Ascending aorta (tissue), 2 donors: ENCODE data around the gene CELF3. TPM values are rescaled to one million over a fixed set of nuclear protein-coding genes. Genes with fewer than 3 reads are reported as not detected.

Experiments
- DNase-seq, 2 donors: peaks; one replicate each; pipeline ENCODE4 v3.0.0-alpha.2; 2019; ENCODE audit warnings: low spot score in 2 of 2
- H3K27ac ChIP-seq, 2 donors: fragments of 200-600 bp; sonication (generic); one replicate each; pipeline ENCODE4 v1.5.1; 2016 to 2017; ENCODE audit warnings: mild to moderate bottlenecking in 1 of 2
- H3K27me3 ChIP-seq: fragments of 200-600 bp; sonication (generic); one replicate; pipeline ENCODE4 v1.5.1; 2017
- H3K36me3 ChIP-seq, 2 donors: fragments of 200-600 bp; sonication (generic); one replicate each; pipeline ENCODE4 v1.5.1; 2016
- H3K4me1 ChIP-seq, 2 donors: fragments of 200-600 bp; sonication (generic); one replicate each; pipeline ENCODE4 v1.5.1; 2016 to 2017; ENCODE audit warnings: mild to moderate bottlenecking in 1 of 2
- H3K4me3 ChIP-seq, 2 donors: fragments of 200-600 bp; sonication (generic); one replicate each; pipeline ENCODE4 v1.5.1; 2016 to 2017; ENCODE audit warnings: mild to moderate bottlenecking in 1 of 2
- H3K9me3 ChIP-seq, 2 donors: fragments of 200-600 bp; sonication (generic); one replicate each; pipeline ENCODE4 v1.5.1; 2016
- CTCF ChIP-seq, 3 experiments: fragments of 200-600 bp in 2 of 3; fragments of 450-650 bp in 1 of 3; sonication (generic) in 2 of 3; IDR thresholded peaks; one replicate each; pipeline ENCODE4 v1.5.1; 2016 to 2019; ENCODE audit warnings: antibody characterized with exemption in 3 of 3, mild to moderate bottlenecking in 1 of 3, moderate library complexity in 1 of 3
- intact Hi-C: fragments of 100-400 bp; cut with DNase I; formaldehyde crosslinking; loops from one replicate; pipeline ENCODE4 v1.15.1; 2023
- total RNA-seq: library from RNA; depleted of rRNA; stranded (reverse); fragments of >200 nt; gene quantifications from one replicate; pipeline ENCODE4 v1.1.0, GENCODE V29; 2016

CELF3 gene
- total RNA-seq, 1 donor from 2014 or later: not detected

GRCh38 chr1:151713044-151713443, 3.6 kb downstream of the CELF3 start:
- peaks cover 13% of the 10 kb centered on the region for H3K27me3 ChIP-seq
- intact Hi-C loops: no loop called here
- H3K36me3 ChIP-seq: no peaks in the 10 kb centered on the region
- no peak for DNase-seq
- TF ChIP-seq CTCF (IDR thresholded peaks at IDR 0.05): no peak
- no peaks in the 10 kb centered on the region for H3K9me3 ChIP-seq
- no peak overlapping the region for H3K4me3 ChIP-seq
- no peaks in the 10 kb centered on the region for H3K4me1 ChIP-seq
- H3K27ac ChIP-seq: no peak overlapping the region

- DNase-seq: no peak
- intact Hi-C loops: no loop called here
- TF ChIP-seq CTCF (IDR thresholded peaks at IDR 0.05): no peak
- Histone ChIP-seq H3K36me3 (no peaks in the 10 kb centered on the region), H3K4me3 (no peak overlapping the region), H3K27ac (no peak overlapping the region), H3K4me1 (no peaks in the 10 kb centered on the region), H3K9me3 (no peaks in the 10 kb centered on the region), H3K27me3 (peaks cover 6% of the 10 kb centered on the region)
Measured at GRCh38 chr1:151711951-151712350, 4.7 kb downstream of the CELF3 start.

- Histone ChIP-seq H3K27ac (no peak overlapping the region), H3K4me1 (no peaks in the 10 kb centered on the region), H3K36me3 (no peaks in the 10 kb centered on the region), H3K4me3 (no peak overlapping the region), H3K9me3 (no peaks in the 10 kb centered on the region), H3K27me3 (peaks cover 2% of the 10 kb centered on the region)
- TF ChIP-seq CTCF (IDR thresholded peaks at IDR 0.05): no peak
- no peak for DNase-seq
- intact Hi-C loops: no loop called here
Measured at GRCh38 chr1:151711044-151711800, 5.4 kb downstream of the CELF3 start.

- H3K4me1 ChIP-seq: no peaks in the 10 kb centered on the region
- intact Hi-C loops: no loop called here
- H3K27me3 ChIP-seq: no peaks in the 10 kb centered on the region
- H3K9me3 ChIP-seq: no peaks in the 10 kb centered on the region
- DNase-seq: no peak
- no peaks in the 10 kb centered on the region for H3K36me3 ChIP-seq
- H3K4me3 ChIP-seq: no peak overlapping the region
- TF ChIP-seq CTCF (IDR thresholded peaks at IDR 0.05): no peak
- H3K27ac ChIP-seq: no peak overlapping the region
Measured at GRCh38 chr1:151710187-151710840, 6.3 kb downstream of the CELF3 start.

- Histone ChIP-seq H3K4me3 (no peak overlapping the region), H3K36me3 (no peaks in the 10 kb centered on the region), H3K27ac (no peak overlapping the region), H3K27me3 (no peaks in the 10 kb centered on the region), H3K9me3 (no peaks in the 10 kb centered on the region), H3K4me1 (no peaks in the 10 kb centered on the region)
- peak in 1 of 2 donors; percentile 56 for DNase-seq
- intact Hi-C loops: no loop called here
- no peak for TF ChIP-seq CTCF (IDR thresholded peaks at IDR 0.05)
Measured at GRCh38 chr1:151708891-151709290, 7.7 kb downstream of the CELF3 start.
